Measurements from ENCODE around the gene ARMC5.
"Not testable (repeated sequence)": the region's sequence is repeated elsewhere in the genome, so short reads cannot be mapped to it uniquely, and the experiment has no call there.

Gene ARMC5

DNA sequence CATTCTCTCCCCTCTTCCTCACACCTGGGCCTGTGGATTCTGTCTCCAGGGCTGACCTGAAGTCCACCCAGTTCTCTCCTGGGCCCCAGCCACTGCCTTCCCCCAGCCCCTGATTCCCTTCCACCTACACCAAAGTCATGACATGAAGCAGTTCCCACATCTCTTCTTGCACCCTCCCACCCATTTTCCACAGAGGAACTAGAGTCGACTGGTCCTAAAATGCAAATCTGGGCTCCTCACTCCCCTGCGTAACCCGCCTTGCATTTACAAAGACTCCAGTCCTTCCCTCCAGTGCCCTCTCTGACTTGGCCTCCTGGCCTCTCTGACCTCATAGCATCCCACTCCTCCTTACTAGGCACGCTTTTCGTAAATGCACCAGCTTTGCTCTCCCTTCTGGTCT is 45.9 kb upstream of the ARMC5 start:
- Histone ChIP-seq H3K9ac (ENCODE audit: low read length) (no peak overlapping the region), H3K4me1 (ENCODE audit: low read length) (no peaks in the 10 kb centered on the region), H3K4me3 (ENCODE audit: low read length) (no peak overlapping the region), H2AFZ (ENCODE audit: low read depth, low read length) (no peak overlapping the region), H3K79me2 (ENCODE audit: low read length) (no peaks in the 10 kb centered on the region), H3K27me3 (ENCODE audit: low read depth, low read length) (peaks cover 3% of the 10 kb centered on the region; the same call in 1 of the 2 replicates), H3K4me2 (ENCODE audit: low read length) (no peak overlapping the region), H3K9me3 (ENCODE audit: insufficient read depth, low read length) (no peaks in the 10 kb centered on the region), H3K27ac (ENCODE audit: low read length) (no peak overlapping the region), H4K20me1 (ENCODE audit: insufficient read depth, low read length) (no peaks in the 10 kb centered on the region), H3K36me3 (replicated peaks; ENCODE audit: low read depth, low read length) (no peaks in the 10 kb centered on the region)
- TF ChIP-seq, protein P1, sequence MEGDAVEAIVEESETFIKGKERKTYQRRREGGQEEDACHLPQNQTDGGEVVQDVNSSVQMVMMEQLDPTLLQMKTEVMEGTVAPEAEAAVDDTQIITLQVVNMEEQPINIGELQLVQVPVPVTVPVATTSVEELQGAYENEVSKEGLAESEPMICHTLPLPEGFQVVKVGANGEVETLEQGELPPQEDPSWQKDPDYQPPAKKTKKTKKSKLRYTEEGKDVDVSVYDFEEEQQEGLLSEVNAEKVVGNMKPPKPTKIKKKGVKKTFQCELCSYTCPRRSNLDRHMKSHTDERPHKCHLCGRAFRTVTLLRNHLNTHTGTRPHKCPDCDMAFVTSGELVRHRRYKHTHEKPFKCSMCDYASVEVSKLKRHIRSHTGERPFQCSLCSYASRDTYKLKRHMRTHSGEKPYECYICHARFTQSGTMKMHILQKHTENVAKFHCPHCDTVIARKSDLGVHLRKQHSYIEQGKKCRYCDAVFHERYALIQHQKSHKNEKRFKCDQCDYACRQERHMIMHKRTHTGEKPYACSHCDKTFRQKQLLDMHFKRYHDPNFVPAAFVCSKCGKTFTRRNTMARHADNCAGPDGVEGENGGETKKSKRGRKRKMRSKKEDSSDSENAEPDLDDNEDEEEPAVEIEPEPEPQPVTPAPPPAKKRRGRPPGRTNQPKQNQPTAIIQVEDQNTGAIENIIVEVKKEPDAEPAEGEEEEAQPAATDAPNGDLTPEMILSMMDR (IDR thresholded peaks at IDR 0.05; ENCODE audit: low read depth, low read length) = no peak
- TF ChIP-seq EZH2phosphoT487 (IDR thresholded peaks at IDR 0.05; ENCODE audit: low read depth) = no peak

DNA sequence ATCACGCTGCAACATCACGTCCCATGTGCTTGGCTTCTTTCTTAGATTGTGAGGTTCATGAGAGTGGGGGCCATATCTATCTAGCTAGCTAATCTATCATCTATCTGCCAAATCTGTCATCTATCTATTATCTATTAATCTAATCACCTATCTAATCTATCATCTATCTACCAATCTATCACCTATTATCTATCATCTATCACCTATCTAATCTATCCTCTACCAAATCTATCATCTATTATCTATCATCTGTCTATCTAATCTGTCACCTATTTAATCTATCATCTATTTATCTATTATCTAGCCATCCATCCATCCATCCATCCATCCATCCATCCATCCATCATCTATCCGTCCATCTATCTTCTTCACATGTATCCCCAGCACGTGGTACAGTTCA is 45.4 kb upstream of the ARMC5 start:
- H3K4me1 ChIP-seq (ENCODE audit: low read length) = no peaks in the 10 kb centered on the region
- no peak overlapping the region for H3K9ac ChIP-seq (ENCODE audit: low read length)
- H3K36me3 ChIP-seq (replicated peaks; ENCODE audit: low read depth, low read length) = no peaks in the 10 kb centered on the region
- H4K20me1 ChIP-seq (ENCODE audit: insufficient read depth, low read length) = no peaks in the 10 kb centered on the region
- TF ChIP-seq, protein P1 (IDR thresholded peaks at IDR 0.05; ENCODE audit: low read depth, low read length) = no peak
- TF ChIP-seq EZH2phosphoT487 (IDR thresholded peaks at IDR 0.05; ENCODE audit: low read depth) = no peak
- H3K27me3 ChIP-seq (ENCODE audit: low read depth, low read length) = peaks cover 3% of the 10 kb centered on the region; the same call in 1 of the 2 replicates
- H3K79me2 ChIP-seq (ENCODE audit: low read length) = no peaks in the 10 kb centered on the region
- H3K27ac ChIP-seq (ENCODE audit: low read length) = no peak overlapping the region
- no peak overlapping the region for H2AFZ ChIP-seq (ENCODE audit: low read depth, low read length)
- H3K4me2 ChIP-seq (ENCODE audit: low read length) = no peak overlapping the region
- no peak overlapping the region for H3K4me3 ChIP-seq (ENCODE audit: low read length)
- no peaks in the 10 kb centered on the region for H3K9me3 ChIP-seq (ENCODE audit: insufficient read depth, low read length)

DNA sequence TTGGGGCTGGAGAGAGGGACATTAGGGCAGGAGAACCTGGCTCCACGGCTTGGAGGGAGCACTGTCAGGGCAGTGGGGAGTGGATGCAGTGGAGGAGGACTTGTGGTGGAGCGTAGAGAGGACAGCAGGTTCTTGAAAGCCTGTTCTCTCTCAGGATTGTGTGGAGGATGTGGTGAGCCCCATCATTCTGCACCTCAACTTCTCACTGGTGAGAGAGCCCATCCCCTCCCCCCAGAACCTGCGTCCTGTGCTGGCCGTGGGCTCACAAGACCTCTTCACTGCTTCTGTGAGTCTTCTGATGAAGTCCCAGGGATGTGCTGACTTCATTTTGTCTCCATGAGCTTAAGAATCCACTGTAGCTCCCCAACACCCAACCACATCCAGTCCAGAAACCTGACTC is 44.6 kb upstream of the ARMC5 start:
- Histone ChIP-seq H3K27me3 (ENCODE audit: low read depth, low read length) (peaks cover 3% of the 10 kb centered on the region; the same call in 1 of the 2 replicates), H3K36me3 (replicated peaks; ENCODE audit: low read depth, low read length) (no peaks in the 10 kb centered on the region), H3K9me3 (ENCODE audit: insufficient read depth, low read length) (no peaks in the 10 kb centered on the region), H3K4me2 (ENCODE audit: low read length) (no peak overlapping the region), H3K4me1 (ENCODE audit: low read length) (no peaks in the 10 kb centered on the region), H3K27ac (ENCODE audit: low read length) (no peak overlapping the region), H3K9ac (ENCODE audit: low read length) (no peak overlapping the region), H4K20me1 (ENCODE audit: insufficient read depth, low read length) (no peaks in the 10 kb centered on the region), H3K79me2 (ENCODE audit: low read length) (no peaks in the 10 kb centered on the region), H3K4me3 (ENCODE audit: low read length) (no peak overlapping the region), H2AFZ (ENCODE audit: low read depth, low read length) (no peak overlapping the region)
- TF ChIP-seq EZH2phosphoT487 (IDR thresholded peaks at IDR 0.05; ENCODE audit: low read depth) = no peak
- TF ChIP-seq, protein P1 (IDR thresholded peaks at IDR 0.05; ENCODE audit: low read depth, low read length) = no peak

DNA sequence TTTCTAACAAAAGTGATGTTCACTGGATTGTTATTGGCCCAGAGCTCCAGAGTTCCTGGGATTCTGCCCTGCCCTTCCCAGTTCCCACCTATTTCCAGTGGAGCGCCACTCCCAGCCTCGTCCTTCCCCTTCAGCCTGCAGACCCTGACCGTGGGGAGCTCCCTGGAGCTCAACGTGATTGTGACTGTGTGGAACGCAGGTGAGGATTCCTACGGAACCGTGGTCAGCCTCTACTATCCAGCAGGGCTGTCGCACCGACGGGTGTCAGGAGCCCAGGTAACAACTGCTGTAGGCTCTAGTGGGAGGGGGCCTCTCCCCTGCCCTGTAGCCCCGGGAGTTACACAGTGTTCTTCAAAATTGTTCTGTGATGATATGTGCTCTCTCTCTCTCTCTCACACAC is 42.9 kb upstream of the ARMC5 start:
- no peak overlapping the region for H3K4me2 ChIP-seq (ENCODE audit: low read length)
- H3K9ac ChIP-seq (ENCODE audit: low read length) = no peak overlapping the region
- no peaks in the 10 kb centered on the region for H3K4me1 ChIP-seq (ENCODE audit: low read length)
- H3K27ac ChIP-seq (ENCODE audit: low read length) = no peak overlapping the region
- H3K36me3 ChIP-seq (replicated peaks; ENCODE audit: low read depth, low read length) = no peaks in the 10 kb centered on the region
- no peaks in the 10 kb centered on the region for H4K20me1 ChIP-seq (ENCODE audit: insufficient read depth, low read length)
- no peaks in the 10 kb centered on the region for H3K79me2 ChIP-seq (ENCODE audit: low read length)
- H3K27me3 ChIP-seq (ENCODE audit: low read depth, low read length) = peaks cover 3% of the 10 kb centered on the region; the same call in 1 of the 2 replicates
- H3K9me3 ChIP-seq (ENCODE audit: insufficient read depth, low read length) = no peaks in the 10 kb centered on the region
- no peak overlapping the region for H3K4me3 ChIP-seq (ENCODE audit: low read length)
- no peak overlapping the region for H2AFZ ChIP-seq (ENCODE audit: low read depth, low read length)
- TF ChIP-seq EZH2phosphoT487 (IDR thresholded peaks at IDR 0.05; ENCODE audit: low read depth) = no peak
- TF ChIP-seq, protein P1 (IDR thresholded peaks at IDR 0.05; ENCODE audit: low read depth, low read length) = no peak

DNA sequence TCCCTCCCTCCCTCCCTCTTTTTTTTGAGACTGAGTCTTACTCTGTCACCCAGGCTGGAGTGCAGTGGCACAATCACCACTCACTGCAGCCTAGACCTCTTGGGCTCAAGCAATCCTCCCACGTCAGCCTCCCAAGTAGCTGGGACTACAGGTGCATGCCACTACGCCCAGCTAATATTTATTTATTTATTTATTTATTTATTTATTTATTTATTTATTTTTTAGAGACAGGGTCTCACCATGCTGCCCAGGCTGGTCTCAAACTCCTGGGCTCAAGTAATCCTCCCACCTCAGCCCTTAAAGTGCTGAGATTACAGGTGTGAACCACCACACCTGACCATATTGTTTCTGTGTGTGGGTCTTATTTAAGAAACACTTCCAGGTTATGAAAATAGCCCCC is 42.3 kb upstream of the ARMC5 start:
- not testable (repeated sequence) for H3K27me3 ChIP-seq (ENCODE audit: low read depth, low read length); H3K27ac ChIP-seq (ENCODE audit: low read length)

More for the DNA sequence above, 42.3 kb upstream of the ARMC5 start:
- not testable (repeated sequence) for H2AFZ ChIP-seq (ENCODE audit: low read depth, low read length); H3K9me3 ChIP-seq (ENCODE audit: insufficient read depth, low read length); H3K4me3 ChIP-seq (ENCODE audit: low read length); H3K4me2 ChIP-seq (ENCODE audit: low read length); H3K4me1 ChIP-seq (ENCODE audit: low read length); H4K20me1 ChIP-seq (ENCODE audit: insufficient read depth, low read length); H3K9ac ChIP-seq (ENCODE audit: low read length); H3K79me2 ChIP-seq (ENCODE audit: low read length); H3K36me3 ChIP-seq (replicated peaks; ENCODE audit: low read depth, low read length)
